ENCODE data around the gene HERPUD1. TPM values are rescaled to one million over a fixed set of nuclear protein-coding genes. Genes with fewer than 3 reads are reported as not detected.

Gene HERPUD1
- total RNA-seq, 1 experiment from 2014 or later = 28.9 TPM

DNA sequence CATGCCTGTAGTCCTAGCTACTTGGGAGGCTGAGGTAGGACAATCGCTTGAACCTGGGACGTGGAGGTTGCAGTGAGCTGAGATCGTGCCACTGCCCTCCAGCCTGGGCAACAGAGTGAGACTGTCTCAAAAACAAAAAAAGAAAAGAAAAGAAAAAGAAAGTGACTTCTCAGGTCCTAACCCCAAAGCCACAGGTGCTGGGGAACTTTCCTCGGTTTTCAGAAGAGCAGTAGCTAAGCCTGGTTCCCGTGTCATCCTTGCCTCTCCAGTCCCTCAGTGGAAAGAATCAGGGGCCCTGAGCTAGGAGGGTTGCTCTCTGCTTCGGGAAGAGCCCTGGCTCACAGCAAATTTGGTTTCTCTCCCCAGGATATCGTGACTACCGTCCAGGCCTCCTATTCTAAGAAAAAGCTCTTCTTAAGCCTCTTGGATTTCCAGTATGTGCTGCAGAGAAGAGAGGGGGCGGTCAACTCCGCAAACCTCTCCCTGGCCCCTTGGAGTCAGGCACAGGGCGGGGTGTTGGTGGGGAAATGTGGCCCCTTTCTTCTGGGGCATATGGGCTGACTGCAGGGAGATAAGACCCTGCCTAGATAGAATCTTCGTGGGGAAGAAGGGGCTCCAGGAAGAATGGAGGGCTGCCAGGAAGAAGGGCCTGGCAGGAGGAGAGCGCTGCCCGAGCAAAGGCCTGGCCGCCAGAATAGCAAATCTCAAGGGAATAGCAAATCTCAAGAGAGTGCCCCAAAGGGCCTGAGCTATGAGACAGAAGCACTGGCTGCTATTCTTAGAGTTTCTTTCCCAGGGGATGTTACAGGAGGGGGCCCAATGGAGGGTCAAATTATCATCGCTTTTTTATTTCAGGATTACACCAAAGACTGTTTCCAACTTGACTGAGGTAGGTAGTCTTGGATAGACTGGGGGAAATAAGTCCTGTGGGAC is 49.1 kb downstream of the HERPUD1 start:
- no peak overlapping the region for H3K14ac ChIP-seq (ENCODE audit: insufficient read depth, low read length)
- TF ChIP-seq, protein P1, sequence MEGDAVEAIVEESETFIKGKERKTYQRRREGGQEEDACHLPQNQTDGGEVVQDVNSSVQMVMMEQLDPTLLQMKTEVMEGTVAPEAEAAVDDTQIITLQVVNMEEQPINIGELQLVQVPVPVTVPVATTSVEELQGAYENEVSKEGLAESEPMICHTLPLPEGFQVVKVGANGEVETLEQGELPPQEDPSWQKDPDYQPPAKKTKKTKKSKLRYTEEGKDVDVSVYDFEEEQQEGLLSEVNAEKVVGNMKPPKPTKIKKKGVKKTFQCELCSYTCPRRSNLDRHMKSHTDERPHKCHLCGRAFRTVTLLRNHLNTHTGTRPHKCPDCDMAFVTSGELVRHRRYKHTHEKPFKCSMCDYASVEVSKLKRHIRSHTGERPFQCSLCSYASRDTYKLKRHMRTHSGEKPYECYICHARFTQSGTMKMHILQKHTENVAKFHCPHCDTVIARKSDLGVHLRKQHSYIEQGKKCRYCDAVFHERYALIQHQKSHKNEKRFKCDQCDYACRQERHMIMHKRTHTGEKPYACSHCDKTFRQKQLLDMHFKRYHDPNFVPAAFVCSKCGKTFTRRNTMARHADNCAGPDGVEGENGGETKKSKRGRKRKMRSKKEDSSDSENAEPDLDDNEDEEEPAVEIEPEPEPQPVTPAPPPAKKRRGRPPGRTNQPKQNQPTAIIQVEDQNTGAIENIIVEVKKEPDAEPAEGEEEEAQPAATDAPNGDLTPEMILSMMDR (conservative IDR thresholded peaks at IDR 0.05) = no peak
- Mint-ChIP-seq H3K27me3 (ENCODE audit: low read depth) (no peaks in the 10 kb centered on the region; the same call in none of the 2 replicates), H3K36me3 (ENCODE audit: insufficient read depth in 1 of 3, low read depth in 3 of 3) (no peaks in the 10 kb centered on the region), H3K4me3 (no peak overlapping the region), H3K4me1 (peaks cover 12 to 29% of the 10 kb centered on the region in 2 experiments), H3K9me3 (no peaks in the 10 kb centered on the region), H3K27ac (no peak overlapping the region)
- no peaks in the 10 kb centered on the region for H3K79me1 ChIP-seq (ENCODE audit: insufficient read depth, low read depth, low read length, poor library complexity, severe bottlenecking)
- no peak overlapping the region for H2BK15ac ChIP-seq (ENCODE audit: low read depth, low read length)
- H4K20me1 ChIP-seq (ENCODE audit: control insufficient read depth, insufficient read depth, insufficient read length) = no peaks in the 10 kb centered on the region
- no peak overlapping the region for H3T11ph ChIP-seq (ENCODE audit: low read length)
- no peak overlapping the region for H2BK5ac ChIP-seq (ENCODE audit: insufficient read length, low read length)
- no peak overlapping the region for H3K27ac ChIP-seq (ENCODE audit: insufficient read length, low read depth, low read length)
- H2AFZ ChIP-seq (ENCODE audit: low read length) = no peak overlapping the region
- no peak overlapping the region for H2BK120ac ChIP-seq (ENCODE audit: low read depth, low read length, poor library complexity, severe bottlenecking)
- H4K8ac ChIP-seq (replicated peaks; ENCODE audit: insufficient read length, low read depth, low read length) = no peak overlapping the region
- H4K91ac ChIP-seq (ENCODE audit: insufficient read length, low read depth, low read length) = no peak overlapping the region
- H3K18ac ChIP-seq (ENCODE audit: insufficient read length, low read depth, low read length) = no peak overlapping the region
- H2BK12ac ChIP-seq (ENCODE audit: insufficient read length, low read depth, low read length) = no peak overlapping the region
- H3K23ac ChIP-seq (ENCODE audit: insufficient read length, low read depth, low read length) = no peak overlapping the region
- H3K4ac ChIP-seq (ENCODE audit: low read depth, low read length) = no peak overlapping the region
- H3K23me2 ChIP-seq (ENCODE audit: insufficient read length, low read depth, low read length, poor library complexity, severe bottlenecking) = no peaks in the 10 kb centered on the region
- no peak overlapping the region for H3K4me2 ChIP-seq (ENCODE audit: insufficient read depth, insufficient read length, low read length)
- no peaks in the 10 kb centered on the region for H3K79me2 ChIP-seq (ENCODE audit: insufficient read depth, low read length)
- no peak overlapping the region for H4K5ac ChIP-seq (ENCODE audit: insufficient read length, low read depth, low read length)
- no peaks in the 10 kb centered on the region for H3K9me3 ChIP-seq (ENCODE audit: control insufficient read depth, low read depth, low read length)
- H3K4me1 ChIP-seq (ENCODE audit: insufficient read depth, low read length) = no peaks in the 10 kb centered on the region
- H3K56ac ChIP-seq (ENCODE audit: insufficient read length, low read depth, low read length) = no peak overlapping the region
- H3K27me3 ChIP-seq (ENCODE audit: insufficient read depth, low read length) = no peaks in the 10 kb centered on the region
- WGBS (ENCODE audit: extremely low coverage, insufficient read length, low lambda C conversion rate) = no CpG with 5 or more reads among the region's 16 CpGs
- H2AK5ac ChIP-seq (ENCODE audit: insufficient read length, low read length) = no peak overlapping the region
- no peak overlapping the region for H2BK20ac ChIP-seq (ENCODE audit: low read depth, low read length, poor library complexity, severe bottlenecking)
- no peak for DNase-seq
- H3K9ac ChIP-seq (ENCODE audit: extremely low read depth, insufficient read length, low read length) = no peak overlapping the region

Data from H9 (cell line).